ENCODE measurements around the gene PNKD.
"Not testable (repeated sequence)": the region's sequence is repeated elsewhere in the genome, so short reads cannot be mapped to it uniquely, and the experiment has no call there.

Gene PNKD

DNA sequence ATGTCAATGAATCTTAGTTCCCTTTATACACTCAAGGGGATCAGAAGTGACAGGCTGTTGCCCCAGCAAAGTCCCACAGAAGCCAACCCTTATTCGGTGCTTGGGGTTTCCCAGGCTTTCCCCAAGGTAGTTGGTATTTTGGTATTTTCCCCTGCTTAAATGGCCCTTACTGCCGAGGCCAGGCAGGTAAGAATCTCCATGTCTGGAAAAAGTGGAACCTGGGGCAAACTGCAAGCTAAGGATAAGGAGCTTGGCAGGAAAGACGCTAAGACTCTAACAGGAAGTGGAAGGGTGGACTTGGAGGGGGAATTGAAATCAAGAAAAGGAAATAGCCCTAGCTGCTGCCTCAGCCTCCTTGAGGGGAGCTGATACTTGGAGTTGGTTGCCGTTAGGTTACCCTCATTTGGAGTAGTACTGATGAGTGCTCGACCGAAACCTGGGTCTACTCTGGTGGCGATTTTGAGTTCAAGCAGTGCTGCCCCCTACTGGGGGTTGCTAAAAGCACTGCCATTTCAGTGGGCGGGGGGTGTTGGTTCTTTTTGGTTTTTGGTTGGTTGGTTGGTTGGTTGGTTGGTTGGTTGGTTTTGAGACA, 12.8 kb upstream of the PNKD start:
- peak; percentile 68 for DNase-seq

DNA sequence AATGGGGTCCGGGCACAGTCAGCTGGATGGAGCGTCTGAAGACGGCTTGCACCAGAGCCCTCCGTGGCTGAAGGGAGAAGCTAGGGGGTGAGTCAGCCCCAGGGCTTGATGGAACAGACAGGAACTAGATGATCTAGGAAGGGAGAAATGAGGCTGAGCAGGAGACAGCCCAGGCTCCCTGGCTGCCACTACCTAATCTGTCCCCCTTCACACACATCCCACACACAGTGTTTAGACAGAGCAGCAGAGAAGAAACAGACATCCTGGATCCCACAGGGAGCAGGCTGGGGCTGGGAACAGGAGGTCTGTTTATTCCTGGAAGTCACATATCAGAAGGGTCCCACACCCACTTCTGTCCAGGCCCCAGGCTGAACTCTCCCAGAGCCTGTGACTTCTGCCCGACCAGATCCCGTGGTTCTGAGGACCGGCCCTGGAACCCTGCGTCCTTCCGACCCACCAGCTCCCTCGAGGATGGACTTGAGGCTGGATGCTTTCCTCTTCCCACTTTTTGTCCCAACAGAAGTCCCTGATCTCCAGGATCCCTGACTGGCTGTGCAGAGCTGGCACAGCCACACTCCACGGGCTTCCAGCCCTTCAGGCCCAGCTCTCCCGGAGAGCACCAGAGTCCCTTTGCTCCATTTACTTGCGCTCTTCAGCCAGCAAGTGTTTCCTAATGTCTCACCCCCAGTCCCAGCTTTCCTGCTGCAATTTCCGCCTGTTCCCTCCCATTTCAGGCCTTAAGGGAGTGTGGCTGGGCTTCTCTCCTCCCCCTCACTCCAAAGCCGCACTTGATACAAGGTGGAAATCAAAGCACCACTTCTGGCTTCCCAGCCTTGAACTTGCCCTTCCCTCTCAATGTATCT, 11.0 kb upstream of the PNKD start:
- DNase-seq = no peak

DNA sequence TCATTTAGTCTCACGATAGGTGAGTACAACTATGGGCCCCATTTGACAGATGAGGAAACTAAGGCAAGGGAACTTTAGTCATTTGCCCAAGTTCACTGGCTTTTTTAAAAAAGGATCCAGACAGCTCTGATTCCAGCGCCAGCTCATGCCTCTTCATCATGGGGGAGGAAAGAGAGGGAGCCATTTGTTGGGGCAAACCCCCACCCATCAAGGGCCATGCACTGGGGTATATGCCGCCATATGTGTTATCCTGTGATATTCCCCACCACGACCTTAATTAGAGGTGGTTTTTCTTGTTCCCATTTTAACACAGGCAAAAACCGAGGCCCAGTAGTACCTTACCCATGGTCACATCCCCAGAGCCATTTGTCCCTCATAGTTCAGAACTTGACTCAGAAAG, 10.2 kb upstream of the PNKD start:
- DNase-seq = no peak

DNA sequence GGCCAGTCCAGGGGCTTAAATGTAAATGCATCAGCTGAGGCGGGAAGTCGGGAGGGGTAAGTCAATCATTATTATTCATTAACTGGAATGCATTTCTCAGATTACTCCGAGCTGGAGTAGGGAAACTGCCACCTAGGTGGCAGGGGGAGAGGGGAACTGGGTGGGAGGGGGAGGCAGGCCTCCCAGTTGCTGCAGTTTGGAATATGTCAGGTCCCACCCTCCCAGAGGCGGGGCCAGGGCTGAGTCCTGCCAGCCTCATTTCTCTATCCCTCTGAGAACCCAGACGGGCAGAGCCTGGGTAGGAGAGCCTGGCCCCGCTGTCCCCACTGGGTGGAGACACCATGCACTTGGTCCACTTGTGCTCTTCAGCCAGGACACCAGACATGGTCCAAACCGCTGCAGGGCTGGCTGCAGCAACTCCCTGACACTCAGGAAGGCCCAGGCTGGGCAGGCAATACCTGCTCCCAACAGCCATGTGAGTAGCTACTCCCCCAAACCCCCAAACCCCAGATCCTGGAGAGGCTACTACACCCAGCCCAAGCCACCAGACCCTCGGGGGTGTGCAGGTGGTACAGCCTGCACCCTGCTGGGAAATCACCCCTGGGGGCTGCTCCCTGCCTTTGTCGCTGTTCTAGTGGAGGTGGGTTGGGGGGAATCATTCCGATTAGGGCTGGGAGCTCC, 9.4 kb upstream of the PNKD start, which contains the start of gene GPBAR1:
Gene GPBAR1 (plus strand): TSS at position 274 of the 681 bp plus-strand sequence. CDS start 1,710 bp downstream, outside the sequence.
- DNase-seq = no peak

DNA sequence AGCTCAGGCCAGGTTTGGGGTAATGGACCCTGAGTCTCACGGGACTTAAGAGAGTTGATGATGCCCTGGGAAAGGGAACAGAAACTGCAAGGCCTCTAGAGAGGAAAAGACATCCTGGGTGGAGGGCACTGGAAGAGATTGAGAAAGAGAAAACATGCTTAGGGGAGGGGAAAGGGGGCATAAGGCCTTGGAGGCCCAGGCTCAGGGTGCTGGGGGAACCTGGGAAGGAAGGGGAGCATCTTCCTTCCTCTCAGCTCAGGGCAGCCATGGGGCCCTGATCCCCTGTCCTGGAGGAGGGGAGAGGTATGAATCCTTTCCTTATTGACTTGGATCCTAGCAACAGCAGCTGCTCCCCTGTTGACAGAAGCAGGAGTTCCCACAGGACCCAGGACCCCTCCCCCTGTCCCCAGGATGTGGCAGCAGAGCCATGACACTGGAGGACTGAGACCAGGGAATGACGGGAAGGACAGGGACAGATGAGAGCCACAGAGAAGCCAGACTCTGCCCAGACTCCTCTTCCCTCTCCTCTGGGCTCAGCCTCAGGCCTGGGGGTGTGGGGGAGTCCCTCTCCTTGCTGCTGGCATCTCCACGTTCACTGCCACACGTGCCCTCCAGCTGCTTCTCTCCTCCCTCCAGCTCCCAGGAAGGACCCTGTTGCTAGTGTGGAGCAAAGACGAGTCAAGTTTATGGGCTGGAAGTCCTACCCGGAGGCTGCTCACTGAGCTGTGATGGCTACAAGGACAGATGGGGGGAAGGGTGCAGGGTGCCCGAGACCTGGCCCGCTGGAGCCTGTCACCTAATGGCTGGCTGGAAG, 8.7 kb upstream of the PNKD start:
- no peak for DNase-seq

DNA sequence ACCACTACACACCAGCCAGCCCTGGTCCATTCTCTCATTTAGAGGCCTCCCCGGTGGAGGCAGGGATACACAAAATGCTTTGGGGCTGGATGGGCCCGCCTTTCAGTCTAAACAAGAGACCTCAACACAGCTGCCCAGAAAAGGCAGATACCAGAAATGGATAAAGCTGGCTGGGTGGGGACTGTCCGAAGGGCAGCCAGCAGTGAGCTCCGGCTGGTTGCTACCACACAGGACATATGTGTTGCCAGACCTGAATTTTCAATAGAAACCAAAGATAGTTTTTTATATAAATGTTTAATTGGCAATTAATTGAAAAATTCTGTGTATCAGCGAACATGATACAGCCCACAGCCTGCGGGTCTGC, 8.1 kb upstream of the PNKD start:
- DNase-seq = no peak

DNA sequence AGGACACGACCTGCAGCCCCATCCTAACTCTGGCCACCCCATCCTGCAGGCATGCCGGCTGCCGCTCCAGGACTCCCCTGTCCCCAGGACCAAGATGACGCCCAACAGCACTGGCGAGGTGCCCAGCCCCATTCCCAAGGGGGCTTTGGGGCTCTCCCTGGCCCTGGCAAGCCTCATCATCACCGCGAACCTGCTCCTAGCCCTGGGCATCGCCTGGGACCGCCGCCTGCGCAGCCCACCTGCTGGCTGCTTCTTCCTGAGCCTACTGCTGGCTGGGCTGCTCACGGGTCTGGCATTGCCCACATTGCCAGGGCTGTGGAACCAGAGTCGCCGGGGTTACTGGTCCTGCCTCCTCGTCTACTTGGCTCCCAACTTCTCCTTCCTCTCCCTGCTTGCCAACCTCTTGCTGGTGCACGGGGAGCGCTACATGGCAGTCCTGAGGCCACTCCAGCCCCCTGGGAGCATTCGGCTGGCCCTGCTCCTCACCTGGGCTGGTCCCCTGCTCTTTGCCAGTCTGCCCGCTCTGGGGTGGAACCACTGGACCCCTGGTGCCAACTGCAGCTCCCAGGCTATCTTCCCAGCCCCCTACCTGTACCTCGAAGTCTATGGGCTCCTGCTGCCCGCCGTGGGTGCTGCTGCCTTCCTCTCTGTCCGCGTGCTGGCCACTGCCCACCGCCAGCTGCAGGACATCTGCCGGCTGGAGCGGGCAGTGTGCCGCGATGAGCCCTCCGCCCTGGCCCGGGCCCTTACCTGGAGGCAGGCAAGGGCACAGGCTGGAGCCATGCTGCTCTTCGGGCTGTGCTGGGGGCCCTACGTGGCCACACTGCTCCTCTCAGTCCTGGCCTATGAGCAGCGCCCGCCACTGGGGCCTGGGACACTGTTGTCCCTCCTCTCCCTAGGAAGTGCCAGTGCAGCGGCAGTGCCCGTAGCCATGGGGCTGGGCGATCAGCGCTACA, 7.4 kb upstream of the PNKD start:
- no peak for DNase-seq

DNA sequence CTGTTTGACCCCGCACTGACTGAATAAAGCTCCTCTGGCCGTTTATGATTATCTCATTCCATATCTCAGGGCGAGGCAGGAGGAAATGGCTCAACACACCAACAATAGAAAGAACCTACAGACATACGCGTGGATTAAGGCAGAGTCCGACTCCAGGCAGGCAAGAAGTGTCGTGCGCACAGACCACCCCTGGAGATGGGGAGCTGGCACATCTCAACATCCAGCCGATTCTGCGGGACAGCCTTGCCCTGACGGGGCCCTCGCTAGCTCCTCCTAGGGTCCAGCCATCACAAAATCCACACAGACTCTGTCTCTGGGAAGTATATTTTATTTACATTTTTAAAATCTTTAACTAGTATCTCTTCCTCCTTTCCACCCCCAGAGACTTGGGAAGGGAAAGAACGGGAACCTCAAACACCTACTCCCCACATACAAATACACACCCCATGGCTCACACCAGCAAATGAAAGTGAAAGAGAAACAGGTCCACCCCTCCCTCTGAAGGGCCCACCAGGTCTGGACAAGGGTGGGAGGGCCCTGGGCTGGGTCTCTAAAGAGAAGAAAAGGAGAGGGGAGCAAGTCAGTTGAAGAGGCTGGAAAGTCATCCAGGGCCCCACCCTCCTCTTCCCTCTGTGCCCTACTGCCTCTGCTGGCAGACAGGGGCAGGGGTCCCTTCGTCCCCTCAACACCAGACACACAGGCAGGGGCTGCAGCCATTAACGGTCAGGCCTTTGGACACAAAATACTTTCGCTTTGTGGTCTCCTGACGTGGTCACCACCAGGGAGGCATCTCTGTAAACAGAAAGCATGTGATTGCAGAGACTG, 6.3 kb upstream of the PNKD start:
- no peak for DNase-seq

DNA sequence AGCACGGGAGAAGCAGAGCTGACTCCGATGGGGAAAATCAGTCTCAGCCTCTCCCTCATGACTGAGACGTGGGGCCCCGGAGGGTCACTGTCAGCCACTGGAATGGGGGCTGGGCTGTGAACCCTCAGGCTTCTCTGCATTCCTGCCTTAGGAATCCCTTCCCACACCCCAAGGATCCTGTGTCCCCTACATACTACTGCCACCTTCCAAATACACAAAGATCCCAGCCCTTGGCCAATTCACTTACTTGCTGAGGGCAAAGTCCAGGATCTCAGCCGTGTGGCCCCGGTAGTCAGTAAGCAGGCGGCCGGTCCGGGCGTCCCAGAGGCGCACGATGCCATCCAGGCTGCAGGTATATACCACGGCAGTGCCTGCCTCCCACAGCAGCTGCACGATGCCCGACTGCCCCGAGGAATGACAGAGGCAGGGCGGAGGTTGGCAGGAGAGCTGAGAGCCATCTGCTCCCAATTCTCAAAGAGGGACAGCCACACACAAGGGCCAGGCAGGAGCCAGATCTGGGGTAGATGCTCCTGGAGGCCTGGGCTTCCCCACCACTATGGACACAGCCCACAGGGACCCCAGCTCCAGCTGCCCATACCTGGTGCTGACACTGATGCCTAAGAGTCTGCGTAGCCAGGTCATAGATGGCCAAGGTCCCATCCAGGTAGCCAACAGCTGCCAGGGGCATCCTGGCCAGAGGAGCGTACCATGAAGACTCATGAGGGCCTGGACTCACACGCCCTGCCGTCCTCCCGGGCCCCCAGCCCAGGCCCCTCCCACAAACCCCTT, 5.4 kb upstream of the PNKD start:
- no peak for DNase-seq

DNA sequence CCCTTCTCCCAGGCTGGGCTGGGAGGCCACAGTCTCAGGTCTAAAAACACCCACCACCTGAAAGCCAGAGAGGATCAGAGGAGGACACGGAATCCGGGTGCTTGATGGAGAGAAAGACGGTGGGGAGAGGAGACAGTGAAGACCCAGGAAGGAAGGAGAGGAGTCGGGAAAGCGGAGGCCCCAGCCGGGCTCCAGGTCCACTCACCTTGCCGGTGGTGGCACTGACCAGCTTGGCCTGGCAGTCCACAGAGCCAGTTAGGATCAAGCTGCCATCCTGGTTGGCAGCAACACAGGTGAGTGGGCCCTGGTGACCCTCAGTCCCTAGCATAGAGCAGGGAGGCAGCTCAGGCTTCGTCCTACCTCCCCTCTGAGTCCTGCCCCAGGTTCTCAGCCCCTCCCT, 4.7 kb upstream of the PNKD start:
- DNase-seq = no peak

DNA sequence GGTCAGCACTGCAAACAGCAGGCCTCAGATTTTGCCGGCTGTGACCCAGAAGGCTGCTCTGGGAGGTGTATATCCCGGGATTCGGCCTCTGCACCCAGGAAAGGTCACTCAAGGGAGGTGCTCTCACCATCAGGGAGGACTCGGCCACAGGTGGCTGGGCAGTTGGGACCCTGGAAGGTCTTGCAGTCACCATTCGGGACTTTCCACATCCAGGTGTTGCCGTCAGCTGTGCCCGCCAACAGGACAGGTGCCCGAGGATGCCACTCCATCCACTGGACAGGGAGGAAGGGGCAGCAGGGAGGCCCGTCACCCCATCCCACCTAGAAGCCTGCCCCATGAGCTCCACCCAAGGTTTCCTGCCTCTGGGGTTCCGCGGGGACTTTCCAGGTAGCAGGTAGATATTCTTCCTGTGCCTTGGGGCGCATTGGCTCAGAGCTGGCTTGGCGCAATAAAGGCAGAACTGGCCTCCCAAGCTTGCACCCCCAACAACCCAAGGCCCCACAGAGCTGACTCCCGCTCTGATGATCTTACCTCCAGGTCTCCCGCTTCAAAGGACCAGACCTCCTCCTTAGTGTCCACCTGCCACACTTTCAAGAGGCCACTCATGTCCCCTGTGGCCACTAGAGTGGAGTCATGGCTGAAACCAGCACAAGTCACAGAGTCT, 3.9 kb upstream of the PNKD start:
- no peak for DNase-seq

DNA sequence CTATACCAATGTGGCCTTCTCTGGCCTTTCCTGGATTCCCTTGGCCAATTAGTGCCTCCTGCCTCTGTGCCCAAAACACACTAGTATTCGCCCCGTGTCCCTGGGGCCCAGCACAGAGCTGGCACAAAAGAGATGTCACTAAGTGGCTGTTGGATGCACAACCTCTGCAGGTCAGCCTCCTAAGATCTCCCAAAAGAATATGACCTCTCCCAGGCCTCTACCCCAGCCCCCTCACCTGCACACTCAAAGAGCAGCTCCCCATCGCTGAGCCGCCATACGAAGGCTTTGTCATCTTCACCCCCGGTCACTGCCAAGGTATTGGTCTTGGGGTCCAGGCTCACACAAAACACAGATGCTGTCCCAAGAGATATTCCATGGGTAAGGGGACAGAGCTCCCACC, 3.1 kb upstream of the PNKD start:
- no peak for DNase-seq

DNA sequence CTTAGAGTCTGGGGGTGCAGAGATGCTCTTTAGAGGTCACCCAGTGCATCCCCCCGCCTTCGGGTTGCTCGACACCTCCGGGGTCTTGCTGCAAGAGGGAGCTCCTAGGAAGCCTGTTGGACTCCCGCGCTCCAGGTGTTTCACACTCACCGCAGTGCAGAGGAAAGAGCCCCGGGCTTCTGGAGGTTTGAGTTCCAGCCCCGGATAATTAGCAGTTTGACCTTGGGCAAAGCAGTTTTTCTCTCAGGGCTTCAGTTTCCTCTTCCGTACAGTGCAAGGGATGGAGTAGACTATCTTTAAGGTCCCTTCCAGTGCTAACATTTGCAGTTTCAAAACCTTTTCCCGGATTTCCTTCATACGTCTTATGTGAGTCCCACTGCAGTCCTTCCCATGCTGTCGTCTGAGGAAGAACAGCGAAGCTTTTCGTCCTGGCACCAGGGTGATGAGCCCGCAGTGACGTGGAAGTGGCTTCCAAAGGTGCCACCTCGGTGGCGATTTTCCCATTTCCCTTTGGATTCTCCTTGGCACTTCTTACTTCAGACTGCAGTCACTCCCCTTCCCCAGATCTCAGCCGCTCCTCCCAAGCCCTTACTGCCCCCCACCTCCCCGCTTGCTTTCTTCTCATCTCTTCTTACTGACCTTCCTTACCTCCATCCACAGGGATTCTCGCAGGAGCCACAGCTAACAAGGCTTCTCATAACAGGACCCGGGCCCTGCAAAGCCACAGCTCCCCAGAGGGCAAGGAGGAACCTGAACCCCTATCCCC, 585 bp downstream of the PNKD start:
- DNase-seq = no peak

DNA sequence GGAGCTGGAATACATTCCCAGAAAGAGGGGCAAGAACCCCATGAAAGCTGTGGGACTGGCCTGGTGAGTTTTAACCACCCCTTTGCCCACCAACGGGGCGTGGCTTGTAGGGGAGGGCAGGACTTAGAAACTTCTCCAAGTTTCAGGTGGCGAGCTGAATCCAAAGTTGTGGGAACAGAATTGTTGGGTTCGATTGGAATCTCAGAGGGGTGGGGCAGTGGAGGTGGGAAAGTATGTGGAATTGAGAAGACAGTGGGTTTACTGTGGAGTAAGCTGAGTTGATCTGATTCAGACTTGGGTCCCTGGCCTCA, 1.1 kb downstream of the PNKD start:
- DNase-seq = no peak

DNA sequence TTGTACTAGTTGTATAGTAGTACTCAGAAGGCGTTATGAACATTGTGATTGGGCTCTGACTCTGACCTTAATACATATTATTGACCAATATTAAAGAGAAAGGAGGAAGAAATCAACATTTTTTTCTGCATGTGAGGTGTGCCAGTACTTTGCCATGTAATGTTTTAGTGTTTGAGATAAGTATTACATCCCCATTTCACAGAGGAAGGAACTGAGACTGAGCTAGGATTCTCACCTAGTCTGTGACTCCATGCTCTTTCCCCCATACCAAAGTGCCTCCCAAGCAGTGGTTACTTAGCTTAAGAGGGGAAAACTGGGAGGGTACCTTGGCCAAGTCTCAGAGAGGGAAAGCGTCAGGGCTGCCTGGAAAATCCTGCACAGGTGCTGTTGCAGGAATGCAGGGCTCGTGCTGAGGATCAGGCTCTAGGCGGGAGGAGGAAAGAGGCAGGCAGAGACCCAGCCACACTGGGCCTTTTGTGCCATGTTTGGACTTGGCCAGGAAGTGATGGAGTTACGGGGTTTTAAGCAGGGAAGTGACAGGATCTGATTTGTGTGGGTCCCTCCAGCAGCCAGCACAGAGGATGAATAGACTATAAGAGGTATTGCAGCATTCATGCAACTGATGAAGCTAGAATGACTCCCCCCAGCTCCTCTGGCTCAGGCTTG, 1.7 kb downstream of the PNKD start:
- DNase-seq = no peak

DNA sequence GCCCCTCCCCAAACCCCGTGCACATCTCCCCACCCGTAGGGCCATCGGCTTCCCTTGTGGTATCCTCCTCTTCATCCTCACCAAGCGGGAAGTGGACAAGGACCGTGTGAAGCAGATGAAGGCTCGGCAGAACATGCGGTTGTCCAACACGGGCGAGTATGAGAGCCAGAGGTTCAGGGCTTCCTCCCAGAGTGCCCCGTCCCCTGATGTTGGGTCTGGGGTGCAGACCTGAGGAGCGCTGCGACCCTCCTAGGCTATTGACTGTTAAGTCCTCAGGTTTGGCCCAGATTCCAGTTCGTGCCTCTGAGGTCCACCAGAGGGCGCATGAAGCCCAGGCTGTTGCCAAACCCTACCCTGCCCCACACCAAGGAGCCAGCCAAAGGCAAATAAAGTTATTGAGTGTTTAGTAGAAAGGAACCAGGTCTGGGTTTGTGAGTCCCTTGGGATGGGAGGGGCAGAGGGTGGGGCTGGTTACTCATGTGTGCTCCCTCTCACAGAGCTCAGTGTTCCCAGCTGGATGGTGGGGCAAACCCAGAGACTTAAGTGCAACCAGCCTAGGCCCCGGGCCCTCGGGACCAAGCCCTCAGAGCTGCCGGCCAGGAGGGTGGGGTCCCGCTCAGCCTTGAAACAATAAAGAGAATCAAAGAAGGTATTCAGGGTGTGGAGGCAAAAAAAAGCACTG, 2.4 kb downstream of the PNKD start:
- DNase-seq = peak; percentile 75

DNA sequence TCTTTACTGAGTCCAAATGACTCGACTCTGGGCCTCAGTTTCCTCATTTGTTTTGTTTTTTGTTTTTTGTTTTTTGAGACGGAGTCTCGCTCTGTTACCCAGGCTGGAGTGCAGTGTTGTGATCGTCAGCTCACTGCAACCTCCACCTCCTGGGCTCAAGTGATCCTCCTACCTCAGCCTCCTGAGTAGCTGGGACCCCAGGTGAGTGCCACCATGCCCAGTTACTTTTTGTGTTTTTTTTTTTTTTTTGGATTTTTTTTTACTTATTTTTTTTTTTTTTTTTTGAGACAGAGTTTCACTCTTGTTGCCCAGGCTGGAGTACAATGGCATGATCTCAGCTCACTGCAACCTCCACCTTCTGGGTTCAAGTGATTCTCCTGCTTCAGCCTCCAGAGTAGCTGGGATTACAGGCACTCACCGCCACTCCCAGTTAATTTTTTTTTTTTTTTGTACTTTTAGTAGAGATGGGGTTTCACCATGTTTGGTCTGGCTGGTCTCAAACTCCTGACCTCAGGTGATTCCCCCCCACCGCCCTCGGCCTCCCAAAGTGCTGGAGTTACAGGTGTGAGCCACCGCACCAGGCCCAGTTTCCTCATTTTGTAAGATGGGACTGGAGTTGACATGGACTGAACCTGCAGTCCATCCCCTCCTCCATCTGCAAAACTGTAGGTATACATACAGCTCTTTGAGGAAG, 3.0 kb downstream of the PNKD start:
- not testable (repeated sequence) for DNase-seq
